GM19463 (cell line): ENCODE measurements around the gene OLFM4.
"Not testable (repeated sequence)": the region's sequence is repeated elsewhere in the genome, so short reads cannot be mapped to it uniquely, and the experiment has no call there.

ENCODE experiments used
- ATAC-seq: cut with Tn5 transposase; IDR thresholded peaks from one replicate; pipeline ENCODE4 v1.9.1; 2021; ENCODE audit warnings: mild to moderate bottlenecking, moderate library complexity; ENCODE audit not compliant: unreplicated experiment

Gene OLFM4

GRCh38 chr13:53014018-53014417, 14.6 kb upstream of the OLFM4 start:
- not testable (repeated sequence) for ATAC-seq

GRCh38 chr13:53014495-53015443, 13.8 kb upstream of the OLFM4 start:
- no peak for ATAC-seq

GRCh38 chr13:53015971-53016370, 12.6 kb upstream of the OLFM4 start:
- ATAC-seq = no peak

- no peak for ATAC-seq
These were observed 11.1 kb upstream of the OLFM4 start for GRCh38 chr13:53017433-53017970.

- ATAC-seq = no peak
These were observed 9.6 kb upstream of the OLFM4 start for GRCh38 chr13:53018690-53019647.

- no peak for ATAC-seq
These were observed 7.8 kb upstream of the OLFM4 start for GRCh38 chr13:53020764-53021335.

- no peak for ATAC-seq
These were observed 5.4 kb upstream of the OLFM4 start for GRCh38 chr13:53023246-53023645.

GRCh38 chr13:53028063-53028462, 550 bp upstream of the OLFM4 start:
- no peak for ATAC-seq

- ATAC-seq = no peak
These were observed 4.2 kb downstream of the OLFM4 start for GRCh38 chr13:53032849-53033248.

GRCh38 chr13:53038993-53039392, 10.4 kb downstream of the OLFM4 start:
- ATAC-seq = no peak

- no peak for ATAC-seq
These were observed 13.4 kb downstream of the OLFM4 start for GRCh38 chr13:53041968-53042516.

GRCh38 chr13:53042877-53043276, 14.3 kb downstream of the OLFM4 start:
- no peak for ATAC-seq

- ATAC-seq = no peak
These were observed 14.8 kb downstream of the OLFM4 start for GRCh38 chr13:53043398-53043797.

- no peak for ATAC-seq
These were observed 16.6 kb downstream of the OLFM4 start for GRCh38 chr13:53045189-53045588.

GRCh38 chr13:53048880-53049279, 20.3 kb downstream of the OLFM4 start:
- no peak for ATAC-seq

GRCh38 chr13:53050151-53050550, 21.5 kb downstream of the OLFM4 start:
- no peak for ATAC-seq

- no peak for ATAC-seq
These were observed 24.1 kb downstream of the OLFM4 start for GRCh38 chr13:53052675-53053074.

GRCh38 chr13:53054569-53054968, 26.0 kb downstream of the OLFM4 start:
- no peak for ATAC-seq

GRCh38 chr13:53058065-53058679, 29.6 kb downstream of the OLFM4 start:
- no peak for ATAC-seq

GRCh38 chr13:53060840-53061490, 32.4 kb downstream of the OLFM4 start:
- ATAC-seq = no peak
